Stomach smooth muscle (tissue), 2 donors: Measurements from ENCODE around the gene URGCP.
A peak's percentile ranks its signal among the peaks of the same experiment; 100 is the strongest.

Experiments
- H3K27ac ChIP-seq: one replicate; pipeline ENCODE4 v1.7.0; 2013; ENCODE audit warnings: mild to moderate bottlenecking, low read length, inconsistent platforms
- H3K27me3 ChIP-seq, 2 donors: one replicate each; pipeline ENCODE4 v1.7.0; 2013; ENCODE audit warnings: low read length in 2 of 2; ENCODE audit not compliant: insufficient read depth in 2 of 2, control insufficient read depth in 1 of 2
- H3K36me3 ChIP-seq, 2 donors: one replicate each; pipeline ENCODE4 v1.7.0; 2013; ENCODE audit warnings: low read length in 2 of 2; ENCODE audit not compliant: control insufficient read depth in 2 of 2, insufficient read depth in 2 of 2
- H3K4me1 ChIP-seq: one replicate; pipeline ENCODE4 v1.7.0; 2013; ENCODE audit warnings: low read length; ENCODE audit not compliant: control insufficient read depth, insufficient read depth
- H3K4me3 ChIP-seq, 2 donors: one replicate each; pipeline ENCODE4 v1.7.0; 2013; ENCODE audit warnings: low read length in 2 of 2
- H3K9ac ChIP-seq, 2 donors: one replicate each; pipeline ENCODE4 v1.7.0; 2013; ENCODE audit warnings: low read length in 2 of 2, mild to moderate bottlenecking in 1 of 2
- H3K9me3 ChIP-seq, 2 donors: one replicate each; pipeline ENCODE4 v1.7.0; 2013; ENCODE audit warnings: low read length in 2 of 2; ENCODE audit not compliant: control insufficient read depth in 2 of 2
- donor health status: healthy.
- donor health status: Pancreatic carcinoma.

Gene URGCP

DNA sequence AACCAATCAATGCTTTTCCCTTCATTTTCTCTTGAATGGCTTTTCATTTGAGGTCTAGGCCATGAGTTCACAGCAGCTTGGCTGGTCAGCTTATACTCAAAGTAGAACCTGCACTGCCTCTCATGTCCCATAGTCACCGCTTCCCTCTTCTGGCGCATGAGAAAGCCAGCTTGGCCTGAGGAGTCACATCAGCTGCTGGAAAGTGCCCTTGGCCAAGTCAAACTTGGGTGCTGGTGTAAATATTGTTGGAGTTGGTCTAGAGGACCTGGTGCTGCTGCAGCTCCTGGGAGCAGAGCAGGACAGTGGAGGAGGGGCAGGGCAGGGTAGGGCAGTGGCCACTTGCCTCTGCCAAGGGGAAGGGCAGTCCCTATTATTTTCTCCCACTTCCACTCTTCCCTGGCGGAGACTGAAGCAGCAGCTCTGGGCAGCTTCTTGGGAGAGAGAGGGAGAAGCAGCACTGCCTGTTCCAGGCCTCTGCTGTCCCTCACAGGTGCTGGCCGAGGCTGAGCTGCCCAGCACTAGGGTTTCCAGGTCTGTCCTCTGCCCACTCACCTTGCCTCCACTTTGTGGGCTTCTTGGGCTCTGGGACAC is 32.6 kb upstream of the URGCP start:
- Histone ChIP-seq H3K9me3 (no peaks in the 10 kb centered on the region), H3K36me3 (peaks cover 3 to 14% of the 10 kb centered on the region in 2 donors), H3K27me3 (no peaks in the 10 kb centered on the region), H3K9ac (no peak overlapping the region), H3K27ac (no peak overlapping the region), H3K4me1 (no peaks in the 10 kb centered on the region), H3K4me3 (no peak overlapping the region)

DNA sequence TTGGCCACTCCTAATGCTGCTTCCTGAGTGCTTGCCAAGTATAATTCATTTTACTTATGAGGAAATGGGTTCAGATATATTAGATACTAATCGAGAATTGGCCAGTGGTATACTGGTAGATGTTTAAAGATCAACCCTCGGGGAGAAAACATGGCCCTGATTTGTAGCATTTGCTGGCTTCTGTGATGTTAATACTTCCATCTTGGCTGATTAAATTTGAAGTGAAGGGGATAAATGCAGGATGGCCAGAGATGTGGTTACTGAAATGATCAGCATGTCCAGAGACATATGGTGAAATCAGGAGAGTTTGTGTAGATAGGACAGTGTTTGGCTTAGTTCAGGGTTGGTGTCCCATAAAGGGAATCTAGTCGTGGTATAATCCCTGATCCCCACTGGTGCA is 31.0 kb upstream of the URGCP start:
- Histone ChIP-seq H3K4me1 (no peaks in the 10 kb centered on the region), H3K27me3 (no peaks in the 10 kb centered on the region), H3K4me3 (no peak overlapping the region), H3K36me3 (peaks cover 0 to 3% of the 10 kb centered on the region in 2 donors), H3K27ac (no peak overlapping the region), H3K9ac (no peak overlapping the region), H3K9me3 (no peaks in the 10 kb centered on the region)

DNA sequence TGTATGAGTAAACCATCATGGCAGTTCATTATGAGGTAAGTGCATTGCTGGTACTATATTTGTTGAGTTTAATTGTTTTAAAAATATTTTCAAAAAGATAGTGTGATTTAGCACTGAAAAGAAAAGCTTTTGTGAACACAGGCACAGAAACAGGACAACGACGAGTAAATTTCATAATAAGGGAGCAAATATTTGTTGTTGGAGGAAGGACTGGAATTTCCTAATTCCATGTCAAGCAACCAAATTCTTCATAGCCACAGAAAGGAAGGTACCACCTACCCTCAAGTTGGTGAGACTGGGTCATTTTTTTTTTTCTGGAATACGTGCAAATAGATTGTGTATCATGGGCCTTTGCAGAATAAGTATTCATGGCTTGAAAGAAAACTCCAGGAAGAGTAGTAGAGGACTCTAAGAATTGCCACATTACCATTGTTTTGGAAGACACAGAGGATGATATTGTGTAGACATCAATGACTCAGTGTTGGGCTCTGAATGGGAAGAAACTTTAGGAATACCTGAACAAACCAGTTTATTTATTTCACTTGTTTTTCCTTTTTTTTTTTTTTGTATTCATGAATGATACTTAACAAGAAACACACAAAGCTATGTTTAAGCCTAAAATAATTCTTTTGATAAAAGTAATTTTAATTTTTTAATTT is 27.6 kb upstream of the URGCP start:
- Histone ChIP-seq H3K27me3 (no peaks in the 10 kb centered on the region), H3K4me1 (no peaks in the 10 kb centered on the region)

DNA sequence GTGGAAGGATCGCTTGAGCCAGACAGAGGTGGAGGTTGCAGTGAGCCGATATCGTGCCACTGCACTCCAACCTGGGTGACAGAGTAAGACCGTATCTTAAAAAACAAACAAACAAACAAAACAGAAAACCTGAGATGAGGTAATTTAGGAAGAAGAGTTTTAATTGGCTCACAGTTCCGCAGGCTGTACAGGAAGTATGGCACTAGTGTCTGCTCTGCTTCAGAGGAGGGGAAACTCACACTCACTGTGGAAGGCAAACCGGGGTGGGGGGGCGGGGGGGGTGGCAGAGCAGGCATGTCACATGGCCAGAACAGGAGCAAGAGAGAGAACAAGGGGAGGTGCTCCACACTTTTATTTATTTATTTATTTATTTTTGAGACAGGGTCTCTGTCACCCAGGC is 24.9 kb upstream of the URGCP start:
- no peaks in the 10 kb centered on the region for H3K36me3 ChIP-seq
- no peaks in the 10 kb centered on the region for H3K27me3 ChIP-seq
- no peaks in the 10 kb centered on the region for H3K9me3 ChIP-seq
- H3K9ac ChIP-seq: no peak overlapping the region
- H3K27ac ChIP-seq: no peak overlapping the region
- H3K4me1 ChIP-seq: peaks cover 5% of the 10 kb centered on the region
- no peak overlapping the region for H3K4me3 ChIP-seq

More for the DNA sequence above, 27.6 kb upstream of the URGCP start:
- Histone ChIP-seq H3K27ac (no peak overlapping the region), H3K9me3 (no peaks in the 10 kb centered on the region), H3K36me3 (peaks cover 0 to 3% of the 10 kb centered on the region in 2 donors), H3K4me3 (no peak overlapping the region), H3K9ac (no peak overlapping the region)

DNA sequence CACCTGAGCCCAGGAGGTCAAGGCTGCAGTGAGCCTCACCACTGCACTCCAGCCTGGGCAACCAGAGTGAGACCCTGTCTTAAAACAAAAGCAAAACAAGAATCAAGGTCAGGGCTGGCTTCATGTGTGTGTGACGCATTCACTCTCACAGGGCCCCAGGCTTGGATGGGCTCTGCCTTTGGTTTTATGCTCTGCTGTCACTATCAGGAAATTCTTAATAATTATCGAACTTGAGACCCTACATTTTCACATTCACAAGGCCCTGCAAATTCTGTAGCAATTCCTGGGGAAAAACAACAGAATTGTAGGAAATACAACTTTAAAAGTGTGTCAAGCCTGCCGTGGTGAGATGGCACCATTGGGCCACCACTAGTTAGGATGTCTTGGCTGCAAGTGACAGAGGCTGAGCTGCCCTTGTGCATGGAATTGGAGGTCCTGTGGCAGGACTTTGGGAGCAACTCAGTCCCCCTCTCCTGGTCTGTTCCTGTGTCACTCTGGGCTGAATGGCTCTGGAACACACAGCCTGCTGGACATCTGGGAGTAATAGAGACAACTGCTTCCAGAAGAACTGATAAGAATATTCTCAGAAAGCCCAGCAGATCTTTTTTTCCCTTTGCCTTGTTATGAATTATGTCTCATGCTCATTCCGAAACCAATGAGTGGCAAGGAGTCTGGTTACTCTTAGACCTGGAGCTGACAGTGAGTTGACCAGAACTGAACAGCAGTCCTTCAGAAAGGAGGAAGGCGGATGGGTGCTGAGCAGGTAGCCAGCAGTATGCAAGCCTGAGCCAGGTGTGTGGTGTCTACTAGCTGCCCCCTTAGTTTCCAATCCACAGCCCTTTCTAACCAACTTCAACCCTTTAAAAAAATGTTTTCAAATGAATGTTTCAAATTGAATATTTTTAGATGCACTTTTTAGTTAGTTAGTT is 23.4 kb upstream of the URGCP start:
- Histone ChIP-seq H3K9ac (no peak overlapping the region), H3K27me3 (no peaks in the 10 kb centered on the region), H3K36me3 (no peaks in the 10 kb centered on the region), H3K4me1 (peaks cover 18% of the 10 kb centered on the region), H3K4me3 (no peak overlapping the region), H3K27ac (no peak overlapping the region), H3K9me3 (no peaks in the 10 kb centered on the region)

DNA sequence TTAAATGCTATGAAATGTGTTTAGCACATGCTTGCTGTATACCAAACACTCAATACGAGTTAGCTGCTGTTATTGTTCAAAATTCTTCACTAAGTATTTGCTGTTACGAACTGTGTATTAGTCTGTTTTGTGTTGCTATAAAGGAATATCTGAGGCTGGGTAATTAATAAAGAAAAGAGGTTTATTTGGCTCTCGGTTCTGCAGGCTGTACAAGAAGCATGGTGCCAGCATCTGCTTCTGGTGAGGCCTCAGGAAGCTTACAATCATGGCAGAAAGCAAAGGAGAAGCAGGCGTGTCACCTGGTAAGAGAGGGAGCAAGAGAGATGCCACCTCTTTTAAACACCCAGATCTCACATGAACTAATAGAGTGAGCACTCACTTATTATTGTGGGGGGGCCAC is 21.4 kb upstream of the URGCP start:
- Histone ChIP-seq H3K9ac (no peak overlapping the region), H3K9me3 (no peaks in the 10 kb centered on the region), H3K4me1 (peaks cover 20% of the 10 kb centered on the region), H3K27ac (no peak overlapping the region), H3K36me3 (no peaks in the 10 kb centered on the region), H3K4me3 (no peak overlapping the region), H3K27me3 (no peaks in the 10 kb centered on the region)

DNA sequence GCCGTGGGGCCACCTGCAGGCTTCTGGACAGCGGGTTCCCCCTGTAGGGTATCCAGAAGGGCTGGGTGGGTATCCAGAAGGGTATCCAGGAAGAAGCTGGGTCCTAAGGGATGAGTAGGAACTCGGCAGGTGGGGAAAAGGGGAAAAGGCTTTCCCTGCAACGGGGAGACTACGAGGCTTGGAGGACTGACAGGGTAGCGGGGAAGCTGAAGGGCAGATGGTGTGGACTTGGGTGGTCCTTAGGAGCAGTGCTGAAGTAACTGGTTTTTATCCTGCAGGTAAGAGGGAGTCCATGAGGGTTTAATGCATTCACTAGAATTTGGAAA is 20.4 kb upstream of the URGCP start:
- Histone ChIP-seq H3K9ac (peak overlapping the region; percentile 82 to 91), H3K27ac (peak overlapping the region; percentile 90), H3K36me3 (no peaks in the 10 kb centered on the region), H3K9me3 (no peaks in the 10 kb centered on the region), H3K4me1 (peaks cover 20% of the 10 kb centered on the region), H3K27me3 (no peaks in the 10 kb centered on the region), H3K4me3 (peak overlapping the region; percentile 88 to 99)

DNA sequence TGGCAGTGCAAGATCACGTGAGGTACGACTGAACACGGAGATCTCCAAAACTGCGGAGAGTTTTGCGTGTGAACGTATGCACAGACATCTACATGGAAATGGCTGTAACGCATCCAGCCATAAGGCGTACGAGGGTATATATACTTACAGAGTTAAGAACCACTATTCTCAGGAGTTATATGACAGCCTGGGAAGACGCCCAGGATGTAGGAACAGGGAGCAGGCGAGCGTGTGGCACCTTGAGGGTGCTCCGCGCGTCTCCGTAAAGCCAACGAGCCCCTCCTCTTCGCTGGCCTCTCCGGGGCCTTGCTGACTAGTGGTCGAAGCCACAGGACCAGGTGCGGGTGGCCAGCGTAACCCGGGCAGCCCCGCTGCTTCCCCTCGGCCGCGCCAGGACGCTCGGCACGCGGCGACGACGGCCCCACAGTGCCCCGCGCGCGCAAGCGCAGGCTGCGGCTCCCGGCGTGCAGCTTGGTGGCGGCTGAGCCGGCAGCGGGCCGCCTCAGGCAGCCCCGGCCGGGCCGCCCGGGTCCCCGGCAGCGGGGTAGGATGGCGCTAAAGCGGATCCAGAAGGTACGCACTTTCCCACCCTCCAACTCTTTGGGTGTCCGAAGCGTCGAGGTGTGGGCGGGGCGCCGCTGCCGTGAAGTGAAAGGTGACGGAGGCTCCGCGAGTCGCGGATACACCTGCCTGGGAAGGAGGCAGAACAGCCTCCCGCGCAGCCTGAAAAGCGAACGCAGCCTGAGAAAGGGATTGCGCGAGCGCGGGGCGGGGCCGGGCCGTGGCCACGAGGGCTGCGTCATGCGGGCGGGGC is 19.8 kb upstream of the URGCP start, which contains the start of gene UBE2D4:
UBE2D4 (plus strand) TSS at position 453 of the 814 bp plus-strand sequence; CDS start at position 550, 97 bp downstream.
- Histone ChIP-seq H3K27ac (peak within 1 kb of the TSS; percentile 90), H3K27me3 (no peaks in the 10 kb centered on the region), H3K4me1 (peaks cover 20% of the 10 kb centered on the region)

DNA sequence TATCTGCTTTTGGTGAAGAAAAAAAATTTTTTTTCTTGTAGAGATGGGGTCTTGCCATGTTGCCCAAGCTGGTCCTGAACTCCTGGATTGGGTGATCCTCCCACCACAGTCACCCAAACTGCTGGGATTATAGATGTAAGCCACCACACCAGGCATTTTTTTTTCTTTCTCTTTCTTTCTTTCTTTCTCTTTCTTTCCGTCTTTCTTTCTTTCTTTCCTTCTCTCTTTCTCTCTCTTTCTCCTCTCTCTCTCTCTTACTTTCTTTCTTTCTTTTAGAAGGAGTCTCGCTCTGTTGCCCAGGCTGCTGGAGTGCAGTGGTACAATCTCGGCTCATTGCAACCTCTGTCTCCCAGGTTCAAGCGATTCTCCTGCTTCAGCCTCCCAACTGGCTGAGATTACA is 16.3 kb upstream of the URGCP start:
- Histone ChIP-seq H3K4me3 (no peak overlapping the region), H3K9me3 (no peaks in the 10 kb centered on the region), H3K27me3 (no peaks in the 10 kb centered on the region), H3K9ac (no peak overlapping the region), H3K4me1 (peaks cover 20% of the 10 kb centered on the region), H3K36me3 (peaks cover 0 to 3% of the 10 kb centered on the region in 2 donors), H3K27ac (no peak overlapping the region)

More for the DNA sequence above, 19.8 kb upstream of the URGCP start, which contains the start of gene UBE2D4:
- Histone ChIP-seq H3K36me3 (no peaks in the 10 kb centered on the region), H3K9ac (peak within 1 kb of the TSS; percentile 82 to 91), H3K9me3 (no peaks in the 10 kb centered on the region), H3K4me3 (peak within 1 kb of the TSS; percentile 88 to 99)

DNA sequence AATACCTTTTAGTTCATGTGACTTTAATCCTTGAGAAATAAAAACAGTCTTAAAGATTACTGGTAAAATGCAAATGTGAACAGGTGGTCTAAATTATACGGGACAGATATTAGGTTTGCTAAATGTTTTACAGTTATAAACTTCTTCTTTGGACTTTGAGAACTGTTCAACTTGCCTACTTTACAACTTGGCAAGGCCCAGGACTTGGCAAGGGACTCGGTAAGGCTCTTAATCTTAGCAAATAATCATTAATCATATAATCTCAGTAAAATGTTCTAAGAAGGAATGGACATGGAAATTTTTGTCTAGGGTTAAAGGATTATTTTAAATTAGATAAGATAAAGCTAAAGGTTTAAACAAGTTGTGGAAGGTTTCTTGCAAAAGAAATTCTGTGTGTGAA is 15.0 kb upstream of the URGCP start:
- H3K27me3 ChIP-seq: no peaks in the 10 kb centered on the region
- H3K9ac ChIP-seq: no peak overlapping the region
- H3K36me3 ChIP-seq: peaks cover 0 to 3% of the 10 kb centered on the region in 2 donors
- no peak overlapping the region for H3K4me3 ChIP-seq
- no peak overlapping the region for H3K27ac ChIP-seq
- no peaks in the 10 kb centered on the region for H3K9me3 ChIP-seq
- peaks cover 15% of the 10 kb centered on the region for H3K4me1 ChIP-seq
